NOMO-1 (cell line): Measurements from ENCODE around the gene FKBP2.

Experiments
- DNase-seq, 2 experiments: peaks; one replicate each; lab custom pipeline; 2025; ENCODE audit not compliant: unreplicated experiment in 2 of 2; lab: John Stamatoyannopoulos, UW

FKBP2 gene

DNA sequence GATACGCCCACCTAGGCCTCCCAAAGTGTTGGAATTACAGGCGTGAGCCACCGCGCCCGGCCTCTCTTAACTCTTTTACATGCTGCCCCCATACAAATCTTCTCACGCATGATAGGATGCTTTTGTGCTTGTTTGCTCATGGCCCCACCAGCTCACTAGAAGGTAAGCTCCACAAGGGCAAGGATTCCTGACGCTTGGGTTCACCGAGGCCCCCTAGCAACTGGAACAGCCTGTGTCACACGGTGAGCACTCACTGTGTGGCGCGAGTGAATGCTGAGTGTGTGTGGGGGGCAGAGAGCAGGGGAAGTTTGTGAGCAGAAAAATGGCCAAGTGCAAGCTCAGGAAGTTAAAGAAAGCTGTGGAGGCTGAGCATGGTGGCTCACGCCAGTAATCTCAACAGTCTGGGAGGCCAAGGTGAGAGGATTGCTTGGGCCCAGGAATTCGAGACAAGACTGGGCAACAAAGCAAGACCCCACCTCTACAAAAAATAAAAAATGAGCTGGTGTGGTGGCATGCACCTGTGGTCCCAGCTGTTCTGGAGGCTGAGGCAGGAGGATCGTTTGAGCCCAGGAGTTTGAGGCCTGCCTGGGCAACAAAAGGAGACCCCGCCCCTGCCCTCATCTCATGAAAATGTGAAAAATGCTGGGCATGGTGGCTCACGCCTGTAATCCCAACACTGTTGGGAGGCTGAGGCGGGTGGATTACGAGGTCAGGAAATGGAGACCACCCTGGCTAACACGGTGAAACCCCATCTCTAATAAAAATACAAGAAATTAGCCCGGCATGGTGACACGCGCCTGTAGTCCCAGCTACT lies 41.3 kb downstream of the FKBP2 start:
- no peak for DNase-seq

DNA sequence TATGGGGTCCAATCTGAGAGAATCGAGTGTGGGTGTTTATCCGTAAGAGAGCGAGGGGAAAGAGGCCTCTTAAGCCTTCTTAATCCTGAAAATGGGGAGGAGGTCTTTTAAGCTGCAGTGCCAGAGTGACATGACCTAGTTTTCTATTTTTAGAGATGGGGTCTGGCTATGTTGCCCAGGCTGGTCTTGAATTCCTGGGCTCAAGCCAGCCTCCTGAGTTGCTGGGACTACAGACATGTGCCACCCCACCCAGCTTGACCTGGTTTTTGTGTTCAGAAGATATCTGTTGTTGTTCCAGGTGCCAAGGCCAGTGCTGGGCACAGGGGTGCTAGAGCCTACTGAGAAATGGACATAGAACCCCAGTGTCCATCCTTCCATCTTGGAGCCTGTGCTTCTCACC lies 42.2 kb downstream of the FKBP2 start:
- DNase-seq = no peak

DNA sequence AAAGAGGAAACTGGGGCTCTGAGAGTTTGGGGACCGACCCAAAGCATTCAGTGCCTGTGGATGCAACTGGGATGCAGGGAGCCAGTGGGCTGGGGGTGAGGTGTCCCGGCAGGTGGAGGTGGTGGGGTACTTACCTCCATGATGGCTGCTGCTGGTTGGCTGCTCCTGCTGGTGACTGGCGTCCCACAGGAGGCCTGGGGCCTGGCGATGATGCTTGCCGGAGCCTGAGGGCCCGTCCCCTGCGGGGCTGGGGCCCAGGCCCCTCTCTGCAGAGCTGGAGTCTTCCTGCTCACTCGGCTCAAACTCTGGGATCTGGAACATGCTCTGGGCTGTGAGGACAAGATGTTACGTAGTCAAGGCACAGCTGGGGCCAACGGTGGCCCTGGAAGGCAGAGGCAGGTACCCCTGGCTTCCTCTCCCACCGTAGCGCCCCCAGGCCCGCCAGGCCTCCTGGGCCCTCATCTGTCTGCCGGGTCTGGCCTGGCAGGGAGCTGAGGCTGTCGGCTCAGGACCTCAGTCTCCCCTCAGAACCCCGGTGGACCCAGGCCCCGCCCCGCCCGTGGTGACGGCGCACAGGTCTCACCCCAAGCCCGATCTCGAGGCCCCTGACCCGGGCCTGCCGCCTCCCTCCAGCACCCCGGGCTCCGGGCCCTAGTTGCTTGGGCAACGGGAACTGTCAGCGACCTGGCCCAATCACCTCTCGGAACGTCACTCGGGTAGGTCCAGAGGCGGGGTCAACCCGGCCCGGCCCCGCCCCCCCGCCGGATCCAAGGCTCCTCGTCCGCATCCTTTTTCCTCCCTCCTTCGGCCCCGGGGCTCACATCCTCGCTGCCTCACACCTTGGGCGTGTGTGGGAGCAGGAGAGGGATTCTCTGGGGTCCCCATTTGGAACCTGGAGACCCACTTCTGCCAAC lies 43.4 kb downstream of the FKBP2 start, which contains the start of gene BAD:
Gene BAD (minus strand): TSS at position 618 of the 914 bp plus-strand sequence. CDS start 297 bp downstream, at position 321.
- DNase-seq = peak; percentile 91 to 96

DNA sequence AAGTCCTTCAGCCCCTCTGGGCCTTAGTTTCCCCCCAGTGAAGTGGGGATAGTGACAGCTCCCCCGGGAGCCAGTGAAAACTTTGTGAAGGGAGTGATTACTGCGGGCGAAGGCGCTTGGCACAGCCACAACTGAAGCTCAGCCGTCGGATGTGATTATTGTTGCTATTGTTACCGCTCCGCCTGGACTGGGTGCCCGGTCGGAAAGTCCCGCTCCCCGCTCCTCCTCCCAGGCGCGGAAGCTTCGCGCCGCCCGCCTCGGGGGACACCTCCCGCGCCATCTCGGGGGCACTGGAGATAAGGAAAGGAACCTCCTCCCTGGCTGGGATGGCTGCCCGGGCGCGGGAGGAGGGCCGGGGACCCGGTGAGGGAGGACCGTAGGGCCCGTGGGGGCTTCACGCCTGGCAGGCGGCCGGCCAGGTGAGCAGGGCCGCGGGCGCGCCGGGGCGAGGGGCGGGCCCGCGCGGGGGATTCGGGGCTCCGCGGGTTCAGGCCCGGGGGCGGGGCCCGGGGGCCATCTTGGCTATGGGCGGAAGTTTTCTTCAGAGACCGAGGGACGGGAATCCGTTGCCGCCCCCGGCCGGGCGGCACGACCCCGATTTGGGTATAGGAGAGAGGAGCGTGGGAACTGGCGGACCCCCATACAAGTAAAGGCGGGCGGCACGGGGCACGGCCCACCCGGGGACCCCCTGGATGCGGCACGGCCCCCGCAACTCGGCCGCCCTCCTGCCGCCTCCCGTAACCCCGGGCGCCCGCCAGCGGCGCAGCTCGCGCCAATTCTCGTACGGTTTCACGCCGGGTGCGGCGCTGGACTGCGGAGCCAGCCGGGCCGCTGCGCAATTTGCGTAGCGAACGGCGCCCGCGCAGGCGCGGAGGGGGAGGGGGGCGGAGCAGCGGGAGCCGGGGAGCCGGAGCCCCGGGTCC lies 44.3 kb downstream of the FKBP2 start, which contains the start of gene GPR137:
Gene GPR137 (plus strand): TSS at position 887 of the 923 bp plus-strand sequence. CDS start 677 bp downstream, outside the sequence.
- peak; percentile 74 to 82 for DNase-seq

DNA sequence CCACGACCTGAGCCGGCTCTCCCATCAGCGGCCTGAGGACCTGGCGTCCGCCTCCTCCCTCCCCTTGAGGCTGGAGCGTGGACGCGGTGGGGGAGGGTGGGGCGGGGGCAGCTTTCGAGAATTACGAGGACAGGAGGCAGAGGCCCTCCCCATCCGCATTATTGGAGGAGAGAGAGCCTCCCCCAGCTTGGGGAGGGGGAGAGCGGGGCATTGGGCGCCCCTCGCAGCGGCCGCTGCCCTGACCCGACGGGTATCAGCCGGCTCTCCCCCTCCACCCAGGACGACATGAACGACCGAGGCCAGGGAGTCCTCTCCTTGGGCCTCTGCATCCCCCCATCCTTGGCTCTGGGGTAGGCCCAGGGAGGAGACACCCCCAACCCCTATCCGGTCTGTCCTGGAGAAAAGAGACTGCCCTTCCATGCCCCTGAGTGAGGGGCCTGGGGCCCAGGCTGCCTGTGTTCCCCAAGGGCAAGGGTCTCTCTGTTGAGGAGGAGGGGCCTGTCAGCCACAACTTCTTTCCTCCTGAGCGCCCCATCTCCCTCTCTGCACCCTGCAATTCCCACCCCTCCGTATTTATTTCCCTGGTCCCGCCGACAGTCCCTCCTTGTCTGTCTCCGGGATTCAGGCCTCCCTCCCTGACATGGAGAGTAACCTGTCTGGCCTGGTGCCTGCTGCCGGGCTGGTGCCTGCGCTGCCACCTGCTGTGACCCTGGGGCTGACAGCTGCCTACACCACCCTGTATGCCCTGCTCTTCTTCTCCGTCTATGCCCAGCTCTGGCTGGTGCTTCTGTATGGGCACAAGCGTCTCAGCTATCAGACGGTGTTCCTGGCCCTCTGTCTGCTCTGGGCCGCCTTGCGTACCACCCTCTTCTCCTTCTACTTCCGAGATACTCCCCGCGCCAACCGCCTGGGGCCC lies 45.2 kb downstream of the FKBP2 start:
- DNase-seq = peak in 1 of 2 experiments; percentile 24

DNA sequence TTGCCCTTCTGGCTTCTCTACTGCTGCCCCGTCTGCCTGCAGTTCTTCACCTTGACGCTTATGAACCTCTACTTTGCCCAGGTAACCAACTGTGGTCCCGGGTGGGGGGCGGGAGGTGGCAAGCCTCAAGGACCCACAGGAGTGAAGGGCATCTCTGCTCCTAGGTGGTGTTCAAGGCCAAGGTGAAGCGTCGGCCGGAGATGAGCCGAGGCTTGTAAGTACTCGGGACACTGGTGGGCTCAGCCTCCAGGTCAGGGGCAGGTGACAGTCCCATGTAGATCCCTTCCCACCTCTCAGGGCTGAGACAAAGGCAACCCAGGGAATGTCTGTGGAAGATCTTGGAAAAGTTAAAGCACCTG lies 45.9 kb downstream of the FKBP2 start:
- DNase-seq = no peak

DNA sequence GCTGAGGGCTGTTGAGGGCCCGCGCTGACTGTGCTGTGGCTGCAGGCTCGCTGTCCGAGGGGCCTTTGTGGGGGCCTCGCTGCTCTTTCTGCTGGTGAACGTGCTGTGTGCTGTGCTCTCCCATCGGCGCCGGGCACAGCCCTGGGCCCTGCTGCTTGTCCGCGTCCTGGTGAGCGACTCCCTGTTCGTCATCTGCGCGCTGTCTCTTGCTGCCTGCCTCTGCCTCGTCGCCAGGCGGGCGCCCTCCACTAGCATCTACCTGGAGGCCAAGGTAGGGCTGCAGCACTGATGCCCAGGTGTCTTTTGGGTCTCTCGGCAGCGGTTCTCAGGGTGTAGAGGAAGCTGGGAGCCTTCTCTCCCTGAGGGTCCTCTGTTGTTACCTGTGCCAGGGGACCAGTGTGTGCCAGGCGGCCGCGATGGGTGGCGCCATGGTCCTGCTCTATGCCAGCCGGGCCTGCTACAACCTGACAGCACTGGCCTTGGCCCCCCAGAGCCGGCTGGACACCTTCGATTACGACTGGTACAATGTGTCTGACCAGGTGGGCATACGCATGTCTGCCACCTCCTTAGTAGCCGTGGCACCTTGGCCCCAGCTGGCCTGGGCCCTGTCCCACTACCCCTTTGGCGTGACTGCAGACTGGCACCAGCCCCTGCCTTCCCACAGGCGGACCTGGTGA lies 46.9 kb downstream of the FKBP2 start:
- no peak for DNase-seq

DNA sequence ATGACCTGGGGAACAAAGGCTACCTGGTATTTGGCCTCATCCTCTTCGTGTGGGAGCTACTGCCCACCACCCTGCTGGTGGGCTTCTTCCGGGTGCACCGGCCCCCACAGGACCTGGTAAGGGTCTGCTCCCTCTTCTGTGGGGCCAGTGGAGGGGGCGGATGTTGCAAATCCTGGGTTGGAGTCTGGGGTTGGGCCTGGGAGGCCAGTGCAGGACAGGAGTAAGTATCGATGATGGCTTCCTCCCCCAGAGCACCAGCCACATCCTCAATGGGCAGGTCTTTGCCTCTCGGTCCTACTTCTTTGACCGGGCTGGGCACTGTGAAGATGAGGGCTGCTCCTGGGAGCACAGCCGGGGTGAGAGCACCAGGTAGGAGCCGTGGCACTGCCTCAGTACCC lies 47.5 kb downstream of the FKBP2 start:
- DNase-seq = no peak

DNA sequence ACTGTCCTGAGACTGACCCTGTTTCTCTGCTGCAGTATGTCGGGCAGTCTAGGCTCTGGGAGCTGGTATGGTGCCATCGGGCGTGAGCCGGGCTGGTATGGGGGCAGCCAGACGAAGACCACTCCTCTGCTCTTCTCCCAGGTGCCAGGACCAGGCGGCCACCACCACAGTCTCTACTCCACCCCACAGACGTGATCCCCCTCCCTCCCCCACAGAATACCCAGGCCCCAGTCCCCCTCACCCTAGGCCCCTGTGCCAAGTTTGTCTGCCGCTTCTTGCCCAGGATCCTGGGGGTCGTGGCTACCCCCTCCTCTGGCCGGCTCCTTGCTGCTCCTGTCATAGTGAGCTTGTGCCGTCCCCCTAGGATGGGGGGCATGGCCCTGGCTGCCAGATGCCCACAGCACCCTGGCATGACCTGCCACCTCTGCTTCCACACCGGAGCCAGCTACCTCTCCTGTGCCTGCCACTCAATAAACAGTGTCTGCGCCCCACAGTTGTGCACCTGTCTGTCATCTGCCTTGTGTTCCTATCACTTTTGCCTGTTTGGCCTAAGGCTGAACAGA lies 48.2 kb downstream of the FKBP2 start:
- DNase-seq = no peak

DNA sequence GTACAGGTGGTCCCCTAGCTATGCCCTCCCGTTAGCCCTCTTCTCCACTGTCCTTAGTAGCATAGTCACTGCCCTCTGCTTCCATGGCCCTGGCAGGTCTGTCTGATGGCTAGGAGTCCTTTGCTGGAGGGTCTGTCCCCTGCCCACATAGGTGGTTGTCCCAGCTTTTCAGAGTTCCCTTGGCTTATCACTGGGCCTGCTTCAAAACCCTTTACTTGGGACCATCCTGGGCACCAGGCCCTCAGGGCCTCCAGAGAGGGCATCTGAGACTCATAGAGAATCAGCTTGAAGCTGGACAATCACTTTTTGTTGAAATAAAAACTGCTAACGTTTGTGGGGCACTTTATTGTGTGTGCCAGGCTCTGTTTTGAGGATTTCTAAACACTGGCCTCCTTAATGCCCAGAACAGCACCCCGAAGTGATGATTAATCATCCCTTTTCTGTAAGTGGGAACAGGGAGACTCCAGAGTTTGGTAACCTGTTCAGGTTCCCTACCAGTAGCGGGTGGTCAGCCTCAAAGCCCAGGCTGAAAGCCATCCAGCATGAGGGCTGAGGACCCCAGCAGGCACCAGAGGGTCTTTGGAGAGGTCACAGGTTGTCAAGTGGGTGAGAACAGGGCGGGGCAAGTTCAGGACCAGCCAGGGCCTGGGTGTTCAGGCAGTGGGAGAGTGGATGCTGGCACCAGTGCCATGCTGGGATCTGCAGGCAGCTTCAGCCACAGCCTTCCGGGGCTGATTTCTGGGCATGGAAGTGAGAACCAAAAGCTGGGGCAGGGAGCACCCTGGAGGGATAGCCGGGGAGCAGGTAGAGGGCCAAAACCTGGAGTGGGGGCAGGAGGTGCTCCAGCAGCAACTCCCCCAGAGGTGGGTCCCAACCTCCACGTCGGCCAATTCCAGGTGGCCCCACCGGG lies 49.7 kb downstream of the FKBP2 start:
- no peak for DNase-seq

DNA sequence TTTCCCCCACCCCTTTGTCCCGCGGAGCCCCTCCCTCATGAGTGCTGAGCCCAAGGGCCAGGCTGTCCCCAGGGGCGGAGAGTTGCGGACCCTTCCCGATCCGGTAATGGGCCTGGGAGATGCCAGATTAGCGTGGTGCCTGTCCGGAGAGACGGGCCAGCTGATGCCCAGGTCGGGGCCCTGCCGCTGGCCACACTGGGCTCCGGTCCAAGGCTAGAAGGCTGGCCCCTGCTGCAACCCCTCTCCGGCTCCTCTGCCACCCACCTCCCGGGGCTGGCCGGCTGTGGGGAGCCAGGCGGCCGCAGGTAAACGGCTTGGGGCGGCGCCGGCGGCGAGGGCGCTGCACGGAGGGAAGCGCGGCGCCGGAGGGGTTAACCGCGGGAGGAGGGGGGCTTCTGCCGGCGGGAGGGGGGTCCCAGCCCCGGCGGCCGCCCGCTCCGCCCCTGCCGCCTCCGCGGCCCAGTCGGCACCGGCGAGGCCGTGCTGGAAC lies 50.4 kb downstream of the FKBP2 start, which contains the start of gene KCNK4:
Gene KCNK4 (plus strand): TSS at position 41 of the 490 bp plus-strand sequence. CDS start 1,717 bp downstream, outside the sequence.
- DNase-seq = no peak

DNA sequence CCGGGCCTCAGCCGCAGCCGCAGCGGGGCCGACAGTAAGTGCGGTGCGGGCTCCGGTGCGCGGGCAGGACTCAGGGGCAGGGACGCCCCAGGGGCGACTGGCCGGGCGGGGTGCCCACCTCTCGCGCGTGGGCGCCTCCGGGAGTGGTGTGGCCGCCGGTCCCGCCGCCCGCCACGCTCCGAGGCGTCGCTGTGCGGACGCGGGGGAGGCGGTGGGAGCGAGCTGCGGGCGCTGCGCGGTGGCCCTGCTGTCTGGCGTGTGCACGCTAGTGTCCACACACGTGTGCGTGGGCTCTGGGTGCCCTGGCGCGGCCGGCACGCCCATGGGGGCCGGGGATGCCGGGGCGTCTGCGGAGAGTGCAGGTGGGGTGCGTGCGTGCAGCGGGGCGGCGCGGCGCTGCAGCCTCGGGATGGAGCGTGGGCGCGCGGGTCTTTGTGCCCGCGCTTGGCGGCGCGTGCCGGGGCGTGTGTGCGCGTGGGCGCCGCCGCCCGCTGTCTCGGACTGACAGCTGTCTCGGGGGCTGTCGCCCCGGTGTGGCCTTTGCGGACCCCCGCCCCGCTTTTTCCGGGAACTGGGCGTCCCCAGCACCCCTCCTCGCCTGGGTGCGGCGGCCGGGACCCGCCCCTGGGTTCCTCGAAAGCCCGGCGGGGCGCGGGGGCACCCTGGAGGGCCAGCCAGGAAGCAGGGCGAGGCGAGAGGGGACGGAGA lies 51.0 kb downstream of the FKBP2 start:
- no peak for DNase-seq

DNA sequence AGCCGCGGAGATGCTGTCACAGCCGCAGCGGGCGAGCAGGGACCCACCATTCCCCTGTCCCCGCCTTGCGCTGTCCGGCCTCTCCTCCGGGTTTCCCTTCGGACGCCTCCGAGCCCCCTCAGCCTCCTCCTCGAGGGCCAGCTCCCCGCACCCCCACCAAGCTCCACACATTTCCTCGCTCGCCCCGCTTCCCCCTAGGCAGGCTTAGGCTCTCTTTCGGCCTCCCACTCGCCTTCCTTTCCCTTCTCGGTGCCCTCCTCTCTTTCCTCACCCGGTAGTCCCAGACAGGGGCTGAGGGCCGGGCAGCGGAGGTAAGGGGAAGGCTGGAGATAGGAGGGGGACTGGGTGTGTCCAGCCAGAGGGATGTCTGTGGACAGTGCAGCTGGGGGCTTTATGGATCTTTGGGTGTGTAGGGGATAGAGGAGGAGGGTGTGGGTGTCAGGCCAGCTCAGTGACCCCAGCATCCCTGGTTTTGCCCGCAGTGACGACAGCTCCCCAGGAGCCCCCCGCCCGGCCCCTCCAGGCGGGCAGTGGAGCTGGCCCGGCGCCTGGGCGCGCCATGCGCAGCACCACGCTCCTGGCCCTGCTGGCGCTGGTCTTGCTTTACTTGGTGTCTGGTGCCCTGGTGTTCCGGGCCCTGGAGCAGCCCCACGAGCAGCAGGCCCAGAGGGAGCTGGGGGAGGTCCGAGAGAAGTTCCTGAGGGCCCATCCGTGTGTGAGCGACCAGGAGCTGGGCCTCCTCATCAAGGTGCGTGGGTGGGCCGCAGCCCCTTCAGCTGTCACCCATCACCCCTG lies 51.8 kb downstream of the FKBP2 start:
- no peak for DNase-seq
